ENCODE results near the gene PPM1B.
A peak's percentile ranks its signal among the peaks of the same experiment; 100 is the strongest.
"Not testable (repeated sequence)": the region's sequence is repeated elsewhere in the genome, so short reads cannot be mapped to it uniquely, and the experiment has no call there.

The PPM1B gene

GRCh38 chr2:44163777-44164176, 4.9 kb upstream of the PPM1B start:
- DNase-seq (ENCODE audit: low read depth) = no peak

GRCh38 chr2:44164617-44165016, 4.1 kb upstream of the PPM1B start:
- no peak for DNase-seq (ENCODE audit: low read depth)

DNA sequence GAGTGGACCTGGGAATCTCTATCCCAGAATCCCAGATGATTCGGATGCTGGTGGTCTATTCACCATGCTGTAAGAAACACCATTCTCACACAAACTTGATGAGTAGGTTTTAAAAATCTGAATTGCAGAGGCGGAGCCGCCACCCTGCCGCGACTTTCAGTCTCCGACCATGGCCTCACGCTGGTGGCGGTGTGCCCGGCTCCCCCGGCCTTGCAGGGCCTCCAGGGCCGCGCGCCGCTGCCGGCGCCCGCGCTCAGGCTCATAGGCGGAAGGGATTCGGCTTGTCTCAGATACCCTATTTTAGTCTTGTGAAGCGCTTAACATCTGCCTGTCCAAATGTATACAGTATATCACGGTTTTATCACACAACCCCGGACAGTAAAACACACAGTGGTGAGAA, 2.6 kb upstream of the PPM1B start:
- no peak for DNase-seq (ENCODE audit: low read depth)

- no peak for DNase-seq (ENCODE audit: low read depth)
These were observed 1.3 kb upstream of the PPM1B start for GRCh38 chr2:44167311-44167907.

DNA sequence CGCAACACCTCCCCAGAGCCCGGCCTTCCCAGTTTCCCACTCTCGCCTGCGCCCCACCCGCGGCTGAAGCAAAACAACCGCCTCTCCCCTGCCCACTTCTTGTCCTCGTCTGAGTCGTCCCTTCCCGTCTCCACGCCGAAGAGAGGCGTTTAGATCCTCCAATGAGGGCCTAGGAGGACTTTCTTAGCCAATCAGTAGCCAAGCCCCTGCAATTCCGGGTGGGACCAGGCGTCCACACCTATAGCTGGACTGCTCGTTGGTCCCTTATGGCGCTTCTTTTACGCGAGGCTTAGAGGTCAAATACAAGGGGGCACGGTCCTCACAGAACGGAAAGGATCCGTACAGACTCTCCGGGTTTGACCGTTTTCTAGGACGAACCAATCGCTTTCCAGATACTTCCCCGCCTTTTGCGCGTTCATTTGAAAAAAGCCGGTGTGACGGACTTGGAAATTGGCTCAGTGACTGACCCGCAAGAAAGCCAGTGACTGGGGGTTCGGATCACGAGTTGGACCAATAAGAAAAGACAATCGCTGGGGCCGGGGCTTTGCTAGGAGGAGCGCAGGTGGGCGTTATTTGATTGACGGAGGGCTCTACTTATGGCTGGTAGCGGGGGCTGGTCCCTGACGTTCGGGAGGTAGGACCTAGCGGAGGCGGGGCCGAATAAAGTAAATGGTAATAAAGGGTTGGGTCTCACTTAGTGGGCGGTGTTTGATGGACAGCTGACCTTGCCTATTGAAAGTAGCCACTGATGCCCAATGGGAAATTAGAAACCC, 581 bp upstream of the PPM1B start:
- DNase-seq (ENCODE audit: low read depth) = peak; percentile 100

DNA sequence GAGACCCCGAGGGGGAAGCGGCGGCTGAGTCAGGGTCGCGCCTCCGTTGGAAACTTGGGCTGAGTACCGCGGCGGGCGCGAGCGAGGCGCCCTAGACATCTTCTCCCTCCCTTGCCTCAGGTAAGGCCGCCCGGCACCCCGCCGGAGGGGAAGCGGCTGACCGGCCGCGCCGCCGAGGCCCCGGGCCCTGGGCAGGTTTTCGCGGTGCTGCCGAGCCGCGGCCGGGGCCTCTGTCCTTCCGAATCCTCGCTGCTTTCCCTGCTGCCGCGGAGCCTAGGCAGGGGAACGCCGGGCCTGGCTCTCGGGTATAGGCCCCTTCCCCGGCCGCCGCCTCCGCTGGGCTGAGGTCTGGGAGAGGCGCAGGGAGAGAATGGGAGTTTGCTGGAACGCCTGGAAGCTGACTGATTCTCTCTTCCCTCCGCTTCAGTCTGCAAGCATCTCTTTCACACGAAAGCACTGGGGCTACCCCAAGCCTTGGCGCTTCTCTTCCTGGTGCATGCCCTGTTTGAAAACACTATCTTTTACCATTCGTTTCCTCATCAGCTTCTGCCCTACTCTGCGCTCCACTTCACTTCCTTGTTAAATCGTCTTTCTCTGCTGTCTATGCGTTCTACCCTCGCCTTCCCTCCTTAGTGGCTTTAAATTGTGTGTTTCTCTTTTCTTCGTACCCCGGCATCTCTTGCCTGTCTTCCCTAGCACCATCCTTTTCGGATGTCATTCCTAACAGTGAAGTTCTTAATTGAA, 652 bp downstream of the PPM1B start:
- DNase-seq (ENCODE audit: low read depth) = peak; percentile 14

DNA sequence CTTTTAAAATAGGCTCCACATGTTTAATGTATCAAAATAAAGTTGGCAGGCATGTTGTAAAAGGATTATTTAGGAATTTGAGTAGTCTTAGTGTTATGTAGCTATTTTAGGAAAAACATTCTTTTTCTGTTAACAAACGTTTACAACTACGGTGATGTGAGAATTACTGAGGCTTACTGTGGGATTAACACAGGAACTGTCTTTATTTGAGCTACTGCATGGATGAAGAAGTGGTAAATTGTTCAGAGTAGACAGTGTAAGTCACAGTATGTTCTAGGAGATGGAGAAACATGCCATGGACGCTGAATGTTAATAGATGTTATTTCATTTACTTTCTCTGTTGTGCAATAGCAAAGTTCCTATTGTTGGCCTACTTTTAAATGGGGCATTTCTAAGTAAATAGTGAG, 1.6 kb downstream of the PPM1B start:
- peak; percentile 74 for DNase-seq (ENCODE audit: low read depth)

- peak; percentile 52 for DNase-seq (ENCODE audit: low read depth)
These were observed 2.3 kb downstream of the PPM1B start for GRCh38 chr2:44171018-44171417.

- not testable (repeated sequence) for DNase-seq (ENCODE audit: low read depth)
These were observed 2.8 kb downstream of the PPM1B start for GRCh38 chr2:44171442-44171841.

DNA sequence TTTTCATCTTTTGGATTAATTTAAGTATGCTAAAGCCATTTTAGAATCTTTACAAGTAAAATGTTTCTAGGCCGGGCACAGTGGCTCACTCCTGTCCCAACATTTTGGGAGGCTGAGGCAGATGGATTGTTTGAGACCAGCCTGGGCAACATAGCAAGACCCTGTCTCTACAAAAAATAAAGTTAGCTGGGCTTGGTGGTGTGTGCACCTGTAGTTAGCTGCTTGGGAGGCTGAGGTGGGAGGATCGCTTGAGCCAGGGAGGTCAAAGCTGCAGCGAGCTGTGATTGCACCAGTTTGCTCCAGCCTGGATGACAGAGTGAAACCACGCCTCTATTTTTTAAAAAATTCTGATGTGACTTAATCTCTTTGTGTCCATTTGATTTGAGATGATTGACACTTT, 3.9 kb downstream of the PPM1B start:
- DNase-seq (ENCODE audit: low read depth) = no peak

- DNase-seq (ENCODE audit: low read depth) = no peak
These were observed 10.3 kb downstream of the PPM1B start for GRCh38 chr2:44178950-44179349.

DNA sequence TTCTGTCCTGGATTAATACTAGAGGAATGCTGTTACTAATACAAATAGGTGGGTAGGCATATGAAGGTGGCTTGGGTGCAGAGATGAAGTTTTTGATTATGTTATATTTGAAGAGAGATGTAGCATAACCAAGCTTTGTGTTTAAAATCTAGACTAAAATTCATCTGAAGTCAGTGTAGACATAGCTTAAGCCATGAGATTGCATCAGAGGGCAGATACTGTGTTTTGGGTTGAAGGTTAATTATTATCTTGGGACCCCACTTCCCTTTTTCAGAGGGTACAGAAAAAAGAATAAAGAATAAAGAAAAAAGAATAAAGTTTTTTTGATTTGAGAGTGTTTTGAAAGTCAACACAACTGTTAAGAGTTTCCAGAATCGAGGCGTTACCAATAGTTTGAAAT, 13.0 kb downstream of the PPM1B start:
- no peak for DNase-seq (ENCODE audit: low read depth)

DNA sequence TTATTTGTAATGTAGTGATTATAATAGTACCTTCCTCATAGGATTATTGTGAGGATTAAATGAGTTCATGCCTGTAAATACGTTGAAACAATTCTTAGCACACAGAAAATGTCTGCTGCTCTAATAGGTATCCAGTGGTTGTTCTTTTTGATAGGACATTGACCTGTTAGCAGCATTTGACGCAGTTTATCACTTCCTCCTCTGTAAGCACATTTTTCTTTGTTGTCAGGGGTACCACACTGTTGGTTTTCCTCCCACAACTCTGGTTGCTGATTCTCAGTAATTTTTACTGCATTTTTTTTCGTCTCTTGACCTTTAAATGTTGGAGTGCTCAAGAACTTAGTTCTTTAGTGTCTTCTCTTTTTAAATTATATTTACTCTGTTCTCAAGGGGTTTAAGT, 15.4 kb downstream of the PPM1B start:
- no peak for DNase-seq (ENCODE audit: low read depth)

GRCh38 chr2:44186810-44187209, 18.1 kb downstream of the PPM1B start:
- DNase-seq (ENCODE audit: low read depth) = peak; percentile 24

DNA sequence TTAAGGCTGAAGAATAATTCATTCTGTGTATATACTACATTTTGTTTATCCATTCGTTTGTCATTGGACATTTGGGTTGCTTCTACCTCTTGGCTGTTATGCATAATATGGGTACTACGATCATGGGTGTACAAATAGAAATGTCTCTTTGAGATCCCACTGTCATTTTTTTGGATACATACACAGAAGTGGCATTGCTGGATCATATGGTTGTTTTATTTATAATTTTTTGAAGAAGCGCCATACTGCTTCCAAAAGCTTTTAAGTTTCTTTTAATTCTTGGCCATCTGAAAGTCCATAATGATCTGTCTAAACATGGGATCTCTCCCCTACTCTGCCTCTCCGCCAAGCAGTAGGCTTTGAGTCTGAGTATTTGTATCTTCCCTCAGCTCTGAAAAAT, 18.6 kb downstream of the PPM1B start:
- DNase-seq (ENCODE audit: low read depth) = no peak

GRCh38 chr2:44188696-44189095, 20.0 kb downstream of the PPM1B start:
- no peak for DNase-seq (ENCODE audit: low read depth)

GRCh38 chr2:44189104-44189503, 20.4 kb downstream of the PPM1B start:
- no peak for DNase-seq (ENCODE audit: low read depth)

- DNase-seq (ENCODE audit: low read depth) = no peak
These were observed 21.9 kb downstream of the PPM1B start for GRCh38 chr2:44190526-44190925.

DNA sequence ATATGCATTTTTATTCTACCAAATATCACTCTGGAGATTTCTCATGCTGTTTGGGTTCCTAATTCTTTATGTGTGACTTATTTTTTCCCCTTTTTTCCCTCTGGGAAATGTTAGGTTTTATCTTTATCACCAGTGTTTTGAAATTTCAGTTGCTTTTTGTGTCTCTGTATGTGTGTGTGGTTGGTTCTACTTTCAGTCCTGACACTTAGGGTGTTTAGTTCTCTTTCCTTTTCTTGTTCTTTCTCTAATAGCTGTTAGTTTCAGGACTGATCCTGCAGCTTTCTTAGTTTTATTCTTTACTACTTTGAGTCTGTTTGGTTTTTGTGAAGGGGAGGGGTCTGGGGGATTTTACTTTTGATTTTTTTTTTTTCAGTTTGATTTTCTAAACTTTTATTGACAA, 23.1 kb downstream of the PPM1B start:
- DNase-seq (ENCODE audit: low read depth) = no peak

DNA sequence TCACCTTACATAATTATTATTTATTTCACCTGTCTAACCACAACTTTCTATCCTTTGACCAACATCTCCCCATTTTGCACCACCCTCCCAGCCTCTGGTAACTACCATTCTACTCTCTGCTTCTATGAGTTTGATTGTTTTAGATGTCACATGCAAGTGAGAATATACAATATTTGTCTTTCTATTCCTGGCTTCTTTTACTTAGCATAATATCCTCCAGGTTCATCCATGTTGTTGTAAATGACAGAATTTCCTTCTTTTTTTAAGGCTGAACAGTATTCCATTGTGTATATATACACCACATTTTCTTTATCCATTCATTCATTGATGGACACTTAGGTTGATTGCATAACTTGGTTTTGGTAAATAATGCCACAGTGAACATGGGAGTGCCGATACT, 24.0 kb downstream of the PPM1B start:
- no peak for DNase-seq (ENCODE audit: low read depth)

DNA sequence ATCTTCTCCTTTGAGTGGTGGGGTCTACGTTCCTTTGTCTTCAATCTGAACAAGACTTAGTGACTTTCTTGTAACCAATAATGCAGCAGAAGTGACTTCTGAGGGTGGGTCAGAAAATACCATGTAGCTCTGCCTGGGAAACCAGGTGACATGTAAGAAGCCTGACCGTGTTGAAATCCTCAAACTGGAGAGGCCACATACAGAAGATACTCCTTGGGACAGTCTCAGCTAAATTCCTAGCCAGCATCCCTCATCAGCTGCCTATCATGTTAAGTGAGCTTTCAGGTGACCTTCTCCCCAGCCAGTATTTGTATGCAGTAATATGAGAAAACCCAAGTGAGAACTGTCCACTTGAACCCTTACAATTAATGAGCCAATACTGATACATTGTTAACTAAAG, 27.0 kb downstream of the PPM1B start:
- DNase-seq (ENCODE audit: low read depth) = no peak

GRCh38 chr2:44197816-44198215, 29.1 kb downstream of the PPM1B start:
- no peak for DNase-seq (ENCODE audit: low read depth)

- no peak for DNase-seq (ENCODE audit: low read depth)
These were observed 31.3 kb downstream of the PPM1B start for GRCh38 chr2:44200011-44200410.
